Activated CD4-positive, alpha-beta T cell treated with anti-CD3 and anti-CD28 coated beads for 1 hour (primary cell): Measurements from ENCODE around the gene AHDC1.
"Not testable (repeated sequence)": the region's sequence is repeated elsewhere in the genome, so short reads cannot be mapped to it uniquely, and the experiment has no call there.

ENCODE experiments used
- DNase-seq: peaks from one replicate; pipeline ENCODE4 v3.0.0-alpha.2; 2020

AHDC1 gene

DNA sequence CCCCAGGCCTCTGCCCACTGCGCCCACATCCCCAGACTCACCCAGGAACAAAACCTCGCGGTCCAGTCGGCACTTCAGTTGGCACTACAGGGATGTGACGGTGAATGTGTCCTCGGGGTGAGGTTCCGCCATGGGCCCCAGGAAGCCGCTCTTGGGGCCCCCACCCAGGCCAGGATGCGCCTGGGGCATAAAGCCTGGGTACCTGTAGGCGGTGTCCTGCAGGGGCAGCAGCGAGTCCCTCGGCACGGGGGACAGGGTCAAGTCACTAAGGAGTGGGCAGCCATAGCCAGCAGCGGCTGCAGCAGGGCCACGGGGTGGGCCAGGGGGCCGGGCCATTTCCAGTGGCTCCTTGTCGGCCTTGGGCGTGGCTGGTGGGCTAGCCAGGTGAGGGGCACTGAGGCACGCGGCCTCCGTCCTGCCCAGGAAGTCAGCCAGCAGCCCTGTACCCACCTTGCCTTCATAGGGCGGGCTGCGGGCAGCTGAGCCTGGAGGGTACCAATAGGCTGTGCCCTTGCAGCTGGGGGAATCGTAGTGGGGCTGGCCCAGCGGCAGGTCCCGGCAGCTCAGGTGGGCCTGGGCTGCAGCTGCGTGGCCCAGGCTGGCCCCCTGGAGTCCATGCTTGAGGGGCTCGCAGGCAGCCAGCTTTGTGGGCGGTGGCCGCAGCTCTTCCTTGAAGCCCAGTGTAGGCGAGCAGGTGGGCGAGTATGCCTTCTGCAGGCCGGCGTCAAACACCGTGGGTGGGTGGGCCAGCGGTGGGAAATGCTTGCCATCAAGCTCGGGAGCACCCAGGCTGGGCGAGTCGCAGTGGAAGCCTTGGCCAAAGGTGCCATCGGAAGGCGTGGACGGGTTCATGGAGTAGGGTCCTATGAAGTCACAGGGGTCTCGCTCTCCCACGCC is 56.5 kb downstream of the AHDC1 start:
- DNase-seq = no peak

DNA sequence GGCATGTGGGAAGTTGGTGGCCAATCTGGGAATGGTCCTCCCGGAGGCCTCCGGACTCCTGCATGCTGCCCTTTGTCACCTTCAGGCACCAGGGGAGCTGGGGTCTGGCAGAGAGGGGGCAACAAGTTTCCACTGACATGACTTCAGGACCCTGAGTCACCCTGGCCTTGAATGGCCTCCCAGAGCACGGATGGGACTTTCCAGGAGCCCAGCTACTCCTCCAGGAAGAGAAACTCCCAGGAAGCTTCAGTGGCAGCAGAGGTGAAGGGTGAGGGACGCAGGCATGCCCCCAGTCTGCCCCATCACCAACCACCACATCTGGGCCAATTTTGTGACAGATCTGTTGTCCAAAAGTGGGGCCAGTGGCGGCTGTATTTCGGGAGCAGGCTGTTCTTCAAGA is 58.1 kb downstream of the AHDC1 start:
- no peak for DNase-seq

DNA sequence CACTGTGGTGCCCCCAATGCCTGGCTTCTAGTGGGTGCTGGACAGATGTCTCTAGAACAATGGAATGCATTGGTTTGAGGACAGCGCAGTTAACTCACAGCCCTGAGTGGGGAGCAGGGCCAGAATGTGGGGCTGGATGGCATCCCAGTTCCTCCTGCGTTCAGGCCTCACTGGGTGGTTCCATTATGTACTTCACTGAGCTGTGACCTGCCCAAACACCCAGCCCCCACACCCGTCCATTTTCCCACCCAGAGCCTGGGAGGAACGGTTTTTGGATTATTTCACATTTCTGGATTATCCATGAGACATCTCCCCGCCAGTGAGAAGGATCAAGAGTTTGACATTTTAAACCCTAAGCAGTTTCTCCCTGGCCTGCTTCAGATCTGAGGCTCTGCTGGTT is 58.7 kb downstream of the AHDC1 start:
- no peak for DNase-seq

DNA sequence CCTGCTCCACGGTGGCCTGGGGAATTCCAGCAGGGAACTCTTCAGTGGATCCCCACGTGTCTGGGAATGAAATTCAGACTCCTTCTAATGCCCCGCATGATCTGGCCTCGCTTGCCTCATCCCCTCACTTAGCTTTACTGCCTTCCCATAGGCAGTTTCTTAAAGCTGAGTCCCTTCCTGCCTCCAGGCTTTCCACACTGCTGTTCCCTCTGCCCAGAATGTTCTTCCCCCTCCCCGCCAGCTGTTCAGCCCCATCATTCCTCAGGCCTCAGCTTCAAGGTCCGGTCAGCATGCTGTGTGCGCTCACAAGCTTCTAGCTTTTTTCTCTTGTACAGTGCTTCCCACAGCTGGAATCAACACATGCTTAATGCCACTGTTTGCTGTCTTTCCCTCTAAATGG is 59.1 kb downstream of the AHDC1 start:
- no peak for DNase-seq

DNA sequence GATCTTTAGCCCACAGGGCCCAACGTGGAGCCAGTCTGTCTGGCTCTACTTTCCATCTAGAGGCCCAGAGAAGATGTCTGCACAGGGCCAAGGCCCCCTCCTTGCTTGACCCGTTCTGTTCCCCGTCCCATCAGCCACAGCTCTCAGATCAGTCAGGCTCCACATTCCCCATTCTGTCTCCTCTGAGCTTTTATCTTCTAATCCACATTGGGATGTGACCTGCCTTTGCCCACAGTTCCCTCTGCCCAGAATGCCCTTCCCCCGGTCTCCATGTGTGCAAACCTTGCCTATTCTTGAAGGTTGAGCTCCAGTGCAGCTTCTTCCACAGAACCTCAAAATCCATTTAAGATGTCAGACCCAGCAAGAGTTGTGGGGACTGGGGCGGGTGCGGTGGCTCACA is 60.7 kb downstream of the AHDC1 start:
- no peak for DNase-seq

DNA sequence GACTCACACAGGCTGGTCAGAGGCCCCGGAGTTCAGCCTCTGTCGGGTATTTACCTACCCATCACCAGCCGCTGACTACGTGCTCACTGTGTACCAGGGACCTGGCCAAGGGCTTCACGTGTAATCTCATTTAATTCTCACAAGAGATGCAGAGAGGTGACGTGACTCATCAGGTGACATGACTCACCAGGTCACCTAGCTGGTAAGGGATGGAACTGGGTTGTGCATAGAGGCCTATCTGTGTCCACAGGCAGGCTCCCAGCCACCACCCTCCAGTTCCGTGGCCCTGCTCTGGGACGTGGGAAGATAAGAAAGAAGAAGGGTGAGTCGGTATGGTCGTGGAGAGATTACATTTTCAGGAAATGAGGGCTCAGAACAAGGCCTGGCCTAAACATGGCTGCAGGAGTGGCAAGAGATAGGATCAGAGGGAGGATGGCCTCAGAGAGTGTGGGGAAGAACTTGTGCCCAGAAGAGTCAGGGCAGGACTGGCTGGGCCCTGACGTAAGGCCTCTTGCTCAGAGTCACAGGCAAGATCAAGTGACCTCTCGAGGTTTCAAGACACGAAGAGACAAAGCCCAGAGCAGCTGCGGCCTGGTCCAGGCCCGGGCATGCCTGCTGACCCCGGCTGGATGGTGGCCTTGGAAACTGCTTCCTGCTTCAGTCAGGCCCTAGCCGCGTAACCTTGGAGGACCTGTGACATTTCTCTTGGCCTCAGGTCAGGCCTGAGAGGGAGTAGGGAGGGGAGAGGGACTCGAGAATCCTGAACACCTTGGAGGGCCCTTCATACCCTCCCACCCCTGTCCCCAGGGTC is 61.3 kb downstream of the AHDC1 start:
- no peak for DNase-seq

DNA sequence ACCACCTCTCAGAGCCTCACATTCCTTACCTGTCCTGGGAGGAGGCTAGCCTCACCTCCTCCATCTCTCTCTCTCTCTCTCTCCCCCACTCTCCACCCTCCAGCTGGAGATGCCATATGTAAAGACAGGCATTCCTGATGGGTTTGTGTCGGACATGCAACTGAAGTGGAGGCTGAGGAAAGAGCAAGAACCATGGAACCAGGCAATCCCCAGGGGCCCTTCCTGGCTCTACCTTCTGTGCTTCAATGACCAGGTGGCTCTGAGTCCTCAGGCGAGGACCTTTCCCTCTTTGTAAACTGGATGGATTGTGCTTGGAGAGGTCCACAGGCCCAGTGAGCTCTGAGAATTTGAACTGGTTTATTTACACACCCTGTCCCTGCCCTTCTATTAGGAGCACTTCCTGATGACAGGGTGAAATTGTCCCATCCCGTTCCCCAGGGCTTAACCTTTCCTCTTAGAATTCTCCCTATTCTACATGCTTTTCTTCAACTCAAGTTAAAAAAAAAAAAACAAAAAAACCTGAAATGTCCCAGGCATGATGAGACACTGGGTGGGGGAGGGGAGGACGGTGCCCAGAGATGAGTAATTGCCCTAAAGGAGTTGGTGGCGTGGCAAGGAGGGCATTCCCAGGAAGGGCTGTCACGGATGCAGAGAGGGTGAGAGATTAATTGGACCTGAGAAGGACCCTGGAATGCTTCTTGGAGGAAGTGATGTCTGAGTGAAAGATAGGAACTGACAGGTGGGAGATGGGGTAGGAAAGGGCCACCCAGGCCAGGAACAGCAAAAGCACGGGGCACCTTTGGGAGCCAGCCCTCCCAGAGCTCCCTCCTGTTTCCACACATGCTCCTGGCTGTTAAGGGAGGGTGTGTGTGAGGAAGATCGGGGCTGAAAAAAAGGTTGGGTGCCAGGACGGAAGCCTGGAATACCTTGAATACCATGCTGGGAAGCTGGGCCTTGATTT is 63.8 kb downstream of the AHDC1 start:
- DNase-seq = no peak

DNA sequence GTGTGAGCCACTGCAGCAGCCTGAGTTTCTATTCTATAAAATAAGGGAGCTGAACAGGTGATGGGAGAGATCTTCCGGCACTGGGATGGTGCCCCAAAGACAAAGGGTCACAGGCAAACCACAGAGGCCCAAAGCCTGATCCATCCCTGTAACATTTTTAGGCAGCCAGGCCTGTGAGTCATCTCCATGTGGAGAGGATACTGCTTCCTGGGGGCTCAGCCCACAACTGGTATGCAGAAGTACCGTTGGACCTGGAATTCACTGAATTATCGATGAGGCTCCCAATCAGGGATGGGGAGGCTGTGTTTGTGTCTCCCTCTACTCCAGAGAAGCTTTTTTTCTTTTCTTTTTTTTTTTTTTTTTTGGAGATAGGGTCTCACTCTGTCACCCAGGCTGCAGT is 65.2 kb downstream of the AHDC1 start:
- no peak for DNase-seq

DNA sequence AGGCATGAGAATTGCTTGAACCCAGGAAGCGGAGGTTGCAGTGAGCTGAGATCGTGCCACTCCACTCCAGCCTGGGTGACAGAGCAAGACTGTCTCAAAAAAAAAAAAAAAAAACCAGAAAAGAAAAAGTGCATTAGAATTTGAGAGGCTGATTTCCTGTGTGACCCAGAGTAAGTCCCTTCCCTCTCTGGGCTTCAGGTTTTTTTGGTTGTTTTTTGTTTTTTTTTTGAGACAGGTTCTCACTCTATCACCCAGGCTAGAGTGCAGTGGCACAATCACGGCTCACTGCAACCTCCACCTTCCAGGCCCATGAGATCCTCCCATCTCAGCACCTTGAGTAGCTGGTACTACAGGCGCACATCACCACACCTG is 65.7 kb downstream of the AHDC1 start:
- not testable (repeated sequence) for DNase-seq

DNA sequence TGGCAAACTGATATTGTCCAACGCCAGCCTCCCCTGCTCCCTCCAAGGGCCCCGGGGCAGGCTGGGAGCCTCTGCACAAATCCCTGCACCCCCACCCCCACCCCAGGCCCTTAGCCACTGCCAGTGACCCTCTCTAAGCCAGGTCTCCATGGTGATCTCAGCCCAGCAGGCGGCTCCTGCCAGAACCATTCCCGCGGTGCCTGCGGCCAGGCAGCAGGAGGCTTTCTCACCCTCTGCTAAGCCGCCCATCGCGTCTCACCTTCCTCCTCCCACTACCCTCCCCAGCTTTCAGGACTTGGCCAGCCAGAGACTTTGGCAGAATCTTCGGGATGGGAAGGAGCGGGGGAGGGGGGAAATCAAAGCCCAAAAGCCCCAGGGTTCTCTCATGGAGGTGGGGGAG is 67.2 kb downstream of the AHDC1 start:
- no peak for DNase-seq

DNA sequence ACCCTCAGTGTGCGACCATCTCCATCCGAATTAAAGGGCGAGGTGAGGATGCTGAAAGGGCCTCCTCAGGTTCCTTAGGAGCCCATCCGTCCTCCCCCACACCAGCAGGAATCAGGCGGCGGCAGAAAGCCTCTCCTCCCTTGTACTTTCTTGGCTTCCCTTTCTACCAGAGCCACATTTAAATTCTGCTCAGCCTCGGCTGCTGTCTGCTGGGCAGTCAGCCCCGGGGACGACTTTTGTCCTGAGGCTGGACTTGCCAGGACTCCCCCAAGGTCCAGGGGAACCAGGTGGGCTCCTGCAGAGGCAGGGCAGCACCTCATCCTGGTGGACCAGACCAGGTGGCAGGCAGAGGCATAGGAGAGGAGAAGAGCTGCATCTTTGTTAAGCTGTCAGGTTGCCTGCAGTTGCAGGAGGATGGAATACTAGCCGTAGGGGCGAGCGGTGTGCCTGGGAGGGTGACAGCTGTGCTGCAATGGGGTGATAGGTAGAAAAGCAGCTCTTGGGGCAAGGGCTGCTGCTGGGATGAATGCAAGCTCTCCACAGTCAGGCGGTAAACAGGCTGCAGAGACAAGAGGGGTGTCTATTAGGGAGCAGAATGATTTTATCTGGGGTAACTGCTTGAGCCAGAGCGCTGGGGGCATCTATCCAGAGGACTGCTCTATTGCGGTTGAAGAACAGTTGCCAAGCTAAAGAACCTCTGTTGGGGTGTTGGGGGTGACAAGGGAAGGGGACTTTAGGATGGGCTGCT is 67.8 kb downstream of the AHDC1 start:
- no peak for DNase-seq

DNA sequence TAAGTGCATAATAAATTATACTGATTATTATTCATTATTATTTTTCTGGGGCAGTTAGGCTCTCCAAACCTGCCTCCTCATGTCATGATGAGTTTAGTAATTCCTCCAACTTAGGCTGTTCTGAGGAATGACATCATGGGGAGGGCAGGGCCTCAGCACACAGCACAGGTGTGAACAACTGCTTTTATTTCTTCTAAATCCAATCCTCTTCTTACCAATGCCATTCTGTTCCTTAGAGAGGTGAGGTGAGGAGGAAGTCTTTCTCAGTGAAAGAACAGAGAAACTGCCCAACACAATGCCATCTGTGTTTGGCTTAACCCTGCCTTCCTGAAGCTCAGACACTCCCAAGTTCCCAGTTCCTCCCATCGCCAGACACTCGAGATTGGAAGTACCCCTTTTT is 68.6 kb downstream of the AHDC1 start:
- DNase-seq = no peak

DNA sequence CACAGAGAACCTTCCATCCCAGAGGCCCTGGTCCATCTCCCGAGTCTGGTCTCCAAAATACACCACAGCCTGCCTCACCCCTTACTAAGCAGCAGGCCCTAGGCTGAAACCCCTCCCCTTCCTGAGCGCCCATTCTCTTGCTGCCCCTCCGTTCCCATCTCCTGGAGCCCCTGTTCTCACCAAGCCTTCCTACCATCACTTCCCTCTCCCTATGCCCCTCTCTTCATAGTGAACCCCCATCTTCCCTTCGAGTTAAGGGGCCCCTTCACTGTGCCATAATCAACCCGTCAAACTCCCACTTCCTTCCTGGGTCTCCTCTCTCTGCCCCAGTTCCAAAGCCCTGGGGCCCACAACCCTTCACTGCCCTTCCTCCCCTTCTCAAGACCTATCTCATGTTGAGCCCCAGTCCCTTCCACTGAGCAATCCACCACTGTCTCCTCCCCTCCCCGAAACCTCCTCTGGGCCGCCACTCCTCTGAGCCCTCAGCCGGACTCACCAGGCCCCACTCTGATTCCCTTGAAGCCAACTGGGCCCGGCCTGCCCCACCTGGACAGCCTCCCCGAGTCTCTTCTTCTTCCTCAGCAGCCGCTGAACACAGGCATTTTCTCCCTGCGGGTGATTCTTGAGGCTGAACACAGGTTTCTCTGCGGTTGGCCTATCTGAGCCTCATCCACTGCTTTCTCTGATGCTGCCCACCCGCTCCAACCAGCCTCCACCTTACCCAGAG is 71.8 kb downstream of the AHDC1 start:
- DNase-seq = no peak

DNA sequence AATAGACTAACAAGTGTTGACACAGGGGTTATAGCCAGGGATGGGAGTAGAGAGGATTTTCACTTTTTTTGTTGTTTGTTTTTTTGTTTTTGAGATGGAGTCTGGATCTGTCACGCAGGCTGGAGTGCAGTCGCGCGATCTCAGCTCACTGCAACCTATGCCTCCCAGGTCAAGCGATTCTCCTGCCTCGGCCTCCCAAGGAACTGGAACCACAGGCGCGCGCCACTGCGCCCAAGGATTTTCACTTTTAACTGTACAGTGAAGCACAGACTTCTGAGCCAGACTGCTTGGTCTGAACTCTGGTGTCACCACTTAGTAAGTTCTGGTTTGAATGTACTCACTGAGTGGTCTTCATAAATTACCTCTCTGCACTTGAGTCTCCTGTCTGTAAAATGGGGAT is 73.8 kb downstream of the AHDC1 start:
- no peak for DNase-seq

DNA sequence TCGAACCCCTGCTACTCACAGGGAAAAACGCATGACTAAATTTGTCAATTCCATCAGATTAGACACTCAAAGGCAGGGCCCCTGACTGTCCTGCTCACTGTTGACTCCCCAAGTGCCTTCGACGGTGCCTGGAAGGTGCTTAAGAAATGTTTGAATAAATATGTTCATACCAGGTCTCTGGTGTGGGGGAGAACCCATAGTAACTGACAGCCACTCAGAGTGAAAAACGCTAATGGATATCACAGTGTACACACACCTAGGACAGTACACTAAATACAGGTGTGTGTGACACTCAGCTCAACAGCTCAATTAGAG is 74.3 kb downstream of the AHDC1 start:
- DNase-seq = no peak

DNA sequence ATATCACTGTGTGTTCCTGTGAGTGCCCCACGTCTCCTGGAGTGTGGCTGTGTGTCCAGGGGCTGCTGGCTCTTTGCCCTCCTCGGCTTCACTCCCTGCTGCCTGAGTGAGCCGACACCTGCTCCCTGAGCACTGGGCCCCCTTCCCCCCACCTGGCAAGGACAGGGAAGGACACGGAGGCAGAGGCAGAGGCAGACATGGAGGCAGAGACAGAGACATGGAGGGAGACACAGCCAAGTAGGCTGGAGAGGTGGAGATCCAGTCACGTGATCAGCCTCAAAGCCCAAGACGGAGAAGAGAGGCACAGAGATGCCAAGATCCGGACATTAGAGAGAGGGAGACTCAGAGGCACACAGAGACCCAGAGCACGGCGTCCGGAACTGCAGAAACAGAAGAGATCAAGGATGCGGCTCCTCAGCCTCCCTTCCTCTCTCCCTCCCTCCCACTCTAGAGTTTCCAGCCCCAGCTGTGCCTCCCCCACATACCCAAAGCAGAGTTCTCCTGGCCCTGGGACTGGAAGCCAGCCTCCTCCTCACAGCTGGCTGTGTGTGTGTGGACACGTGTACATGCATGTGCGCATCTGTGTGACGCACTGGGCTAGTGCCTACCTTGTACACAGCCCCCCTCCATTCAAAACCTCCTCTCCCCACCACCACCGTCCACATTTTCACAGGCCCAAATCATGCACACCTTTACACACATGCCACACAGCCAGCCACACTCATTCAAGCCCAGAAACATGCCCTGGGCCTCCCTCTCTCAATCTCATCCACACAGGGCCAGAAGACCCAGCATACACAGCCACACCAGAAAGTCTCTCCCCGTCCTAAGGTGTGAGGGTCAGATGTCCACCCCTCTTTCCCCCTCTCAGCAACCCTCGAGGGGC is 74.9 kb downstream of the AHDC1 start:
- DNase-seq = no peak

DNA sequence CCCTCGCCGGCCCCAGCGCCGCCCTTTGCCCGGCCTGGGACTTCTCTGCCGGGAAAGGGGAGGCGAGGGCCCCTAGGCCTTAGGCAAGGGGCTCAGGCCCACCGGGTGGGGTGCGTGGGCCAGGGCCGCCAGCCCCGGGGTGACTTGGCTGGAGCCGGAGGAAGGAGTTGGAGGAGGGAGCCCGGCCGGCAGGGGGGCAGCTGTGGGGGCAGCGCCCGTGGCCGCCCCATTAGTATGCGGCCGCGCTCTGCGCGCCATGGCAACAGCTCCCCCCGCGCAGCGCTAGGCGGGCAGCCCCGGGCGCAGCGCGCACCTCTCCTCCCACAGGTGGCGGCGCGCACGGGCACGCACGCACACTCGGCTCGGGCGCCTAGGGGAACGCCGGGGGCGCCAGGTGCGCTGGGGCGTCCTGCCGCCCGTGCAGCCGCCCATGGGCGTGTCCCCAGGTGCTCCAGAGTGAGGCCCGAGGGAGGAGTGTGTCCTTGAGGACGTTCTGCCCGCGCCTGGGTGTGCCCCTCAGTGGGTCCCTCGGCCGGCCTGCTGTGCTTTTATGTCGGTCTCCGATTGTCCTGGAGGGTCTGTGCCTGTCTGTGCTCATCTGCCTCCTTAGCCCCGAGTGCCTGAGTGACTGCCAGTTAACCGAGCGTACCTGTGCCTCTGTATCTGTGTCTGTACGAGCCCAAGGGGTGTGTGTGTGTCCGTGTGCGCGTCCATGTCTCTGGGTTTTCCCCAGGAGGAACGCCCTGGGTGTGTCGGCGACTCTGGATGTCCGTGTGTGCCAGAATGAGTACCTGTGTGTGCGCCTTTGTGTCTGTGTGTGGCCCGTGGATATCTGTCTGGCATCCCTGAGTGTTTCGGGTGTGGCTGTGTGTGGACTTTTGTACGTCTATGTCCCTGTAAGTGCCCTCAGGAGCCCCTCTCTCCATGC is 75.8 kb downstream of the AHDC1 start:
- DNase-seq = peak; percentile 42

DNA sequence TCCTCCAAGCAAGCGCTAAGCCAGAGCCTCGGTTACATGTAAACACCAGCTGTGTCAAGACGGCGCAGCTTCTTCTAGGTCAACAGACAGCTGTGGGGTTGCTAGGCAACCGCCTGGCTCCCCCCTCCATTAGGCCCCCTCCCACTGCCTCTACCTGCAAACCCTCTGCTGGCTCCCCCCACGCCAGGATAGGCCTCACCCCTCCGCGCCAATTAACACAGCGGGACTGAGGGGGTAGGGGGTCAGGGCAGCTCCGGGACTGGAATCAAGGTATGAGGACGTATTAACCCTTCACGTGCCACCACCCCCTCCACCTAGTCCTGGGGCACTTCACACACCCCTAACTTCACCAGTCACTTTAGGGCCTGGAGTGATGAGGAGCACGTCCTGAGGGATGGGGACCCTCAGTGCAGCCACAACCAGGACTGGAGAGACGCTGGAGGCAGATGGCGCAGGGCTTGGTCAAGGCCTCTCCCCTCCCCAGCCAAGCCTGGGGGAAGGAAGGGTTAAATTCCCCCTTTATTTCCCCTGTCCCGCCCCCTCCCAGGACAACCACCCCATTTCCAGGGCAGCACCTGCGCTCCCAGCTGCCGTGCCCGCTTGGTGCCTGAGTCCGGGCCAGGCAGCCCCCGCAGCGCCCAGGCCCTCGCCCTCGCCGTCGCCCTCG is 76.6 kb downstream of the AHDC1 start:
- peak; percentile 39 for DNase-seq
